Uterus (tissue), 4 donors: ENCODE data around the gene PROX1. TPM values are rescaled to one million over a fixed set of nuclear protein-coding genes. Genes with fewer than 3 reads are reported as not detected.

ENCODE experiments used
- DNase-seq, 2 donors: peaks; one replicate each; pipeline ENCODE4 v3.0.0-alpha.2; 2019 to 2020
- H3K27ac ChIP-seq, 2 donors: fragments of 200-600 bp; sonication (generic); 1 replicate in 1 of 2; 2 replicates in 1 of 2; pipeline ENCODE4 v1.5.1; 2016 to 2018
- H3K27me3 ChIP-seq, 2 donors: fragments of 200-600 bp; sonication (generic); one replicate each; pipeline ENCODE4 v1.5.1; 2018 to 2019; ENCODE audit warnings: control low read depth in 1 of 2
- H3K36me3 ChIP-seq, 2 donors: fragments of 200-600 bp; sonication (generic); one replicate each; pipeline ENCODE4 v1.5.1; 2019; ENCODE audit warnings: control low read depth in 1 of 2
- H3K4me1 ChIP-seq, 2 donors: fragments of 200-600 bp; sonication (generic); one replicate each; pipeline ENCODE4 v1.5.1; 2018 to 2019; ENCODE audit warnings: control low read depth in 1 of 2
- H3K4me3 ChIP-seq, 2 donors: fragments of 200-600 bp; sonication (generic); 1 replicate in 1 of 2; 2 replicates in 1 of 2; pipeline ENCODE4 v1.5.1; 2018 to 2019; ENCODE audit warnings: mild to moderate bottlenecking in 1 of 2
- H3K9me3 ChIP-seq, 2 donors: fragments of 200-600 bp; sonication (generic); one replicate each; pipeline ENCODE4 v1.5.1; 2019; ENCODE audit warnings: control low read depth in 1 of 2
- CTCF ChIP-seq, 4 experiments: fragments of 200-600 bp in 2 of 4; fragments of 450-650 bp in 2 of 4; sonication (generic) in 2 of 4; IDR thresholded peaks; one replicate each; pipeline ENCODE4 v1.5.1; 2016 to 2019; ENCODE audit warnings: antibody characterized with exemption in 4 of 4, mild to moderate bottlenecking in 2 of 4, moderate library complexity in 1 of 4
- POLR2A ChIP-seq, 2 donors: fragments of 450-650 bp; IDR thresholded peaks; one replicate each; pipeline ENCODE4 v1.6.1; 2016; ENCODE audit warnings: antibody characterized with exemption in 2 of 2, mild to moderate bottlenecking in 1 of 2, moderate library complexity in 1 of 2
- intact Hi-C: fragments of 100-400 bp; cut with DNase I; formaldehyde crosslinking; loops from one replicate; pipeline ENCODE4 v1.15.1; 2023; ENCODE audit warnings: low total_unique reads
- total RNA-seq, 4 donors: library from RNA; depleted of rRNA in 3 of 4; stranded (reverse); fragments of >200 nt in 3 of 4; gene quantifications; one replicate each; pipeline versions ENCODE4 v1.1.0 to v1.2.4, GENCODE V29; 2014 to 2023
- donor health status: DM: yes; HTN: yes; CAD: no.

The PROX1 gene
- total RNA-seq, 4 donors from 2014 or later, result 3.8 to 7.9 (median 4.1) TPM

- Histone ChIP-seq H3K27ac (no peak overlapping the region), H3K27me3 (no peaks in the 10 kb centered on the region), H3K36me3 (no peaks in the 10 kb centered on the region), H3K4me1 (no peaks in the 10 kb centered on the region), H3K4me3 (no peak overlapping the region), H3K9me3 (no peaks in the 10 kb centered on the region)
- intact Hi-C loops, result no loop called here
- no peak for TF ChIP-seq CTCF (IDR thresholded peaks at IDR 0.05)
- no peak for TF ChIP-seq POLR2A (IDR thresholded peaks at IDR 0.05)
- no peak for DNase-seq
Observed at GRCh38 chr1:214050513-214051401, 63.0 kb downstream of the PROX1 start.

GRCh38 chr1:214051786-214052185 lies 64.0 kb downstream of the PROX1 start:
- Histone ChIP-seq H3K4me3 (no peak overlapping the region), H3K27me3 (no peaks in the 10 kb centered on the region), H3K27ac (no peak overlapping the region), H3K9me3 (no peaks in the 10 kb centered on the region), H3K36me3 (no peaks in the 10 kb centered on the region), H3K4me1 (no peaks in the 10 kb centered on the region)
- TF ChIP-seq CTCF (IDR thresholded peaks at IDR 0.05) (no peak), POLR2A (IDR thresholded peaks at IDR 0.05) (no peak)
- intact Hi-C loops, result no loop called here
- no peak for DNase-seq

GRCh38 chr1:214058076-214058475 lies 70.3 kb downstream of the PROX1 start:
- Histone ChIP-seq H3K36me3 (no peaks in the 10 kb centered on the region), H3K4me3 (no peak overlapping the region), H3K9me3 (no peaks in the 10 kb centered on the region), H3K27me3 (no peaks in the 10 kb centered on the region), H3K27ac (no peak overlapping the region), H3K4me1 (no peaks in the 10 kb centered on the region)
- TF ChIP-seq POLR2A (IDR thresholded peaks at IDR 0.05) (no peak), CTCF (IDR thresholded peaks at IDR 0.05) (no peak)
- no peak for DNase-seq
- intact Hi-C loops, result no loop called here

GRCh38 chr1:214066190-214066589 lies 78.4 kb downstream of the PROX1 start:
- Histone ChIP-seq H3K9me3 (no peaks in the 10 kb centered on the region), H3K36me3 (no peaks in the 10 kb centered on the region), H3K27ac (no peak overlapping the region), H3K4me3 (no peak overlapping the region), H3K27me3 (no peaks in the 10 kb centered on the region), H3K4me1 (no peaks in the 10 kb centered on the region)
- DNase-seq, result no peak
- intact Hi-C loops, result no loop called here
- no peak for TF ChIP-seq POLR2A (IDR thresholded peaks at IDR 0.05)
- no peak for TF ChIP-seq CTCF (IDR thresholded peaks at IDR 0.05)

GRCh38 chr1:214066936-214067335 lies 79.2 kb downstream of the PROX1 start:
- Histone ChIP-seq H3K4me1 (no peaks in the 10 kb centered on the region), H3K27me3 (no peaks in the 10 kb centered on the region), H3K4me3 (no peak overlapping the region), H3K9me3 (no peaks in the 10 kb centered on the region), H3K36me3 (no peaks in the 10 kb centered on the region), H3K27ac (no peak overlapping the region)
- TF ChIP-seq CTCF (IDR thresholded peaks at IDR 0.05), result no peak
- no peak for TF ChIP-seq POLR2A (IDR thresholded peaks at IDR 0.05)
- intact Hi-C loops, result no loop called here
- no peak for DNase-seq
